Activated naive CD8-positive, alpha-beta T cell treated with anti-CD3 and anti-CD28 coated beads for 36 hours (primary cell): Measurements from ENCODE around the gene ATP11A. TPM values are rescaled to one million over a fixed set of nuclear protein-coding genes. Genes with fewer than 3 reads are reported as not detected.
"Not testable (repeated sequence)": the region's sequence is repeated elsewhere in the genome, so short reads cannot be mapped to it uniquely, and the experiment has no call there.

ENCODE experiments used
- DNase-seq: peaks from one replicate; pipeline ENCODE4 v3.0.0; 2021
- H3K27ac Mint-ChIP-seq: one replicate; pipeline ENCODE4 v1.8.0; 2022; ENCODE audit warnings: mild to moderate bottlenecking, moderate library complexity, mixed read lengths
- H3K27me3 Mint-ChIP-seq: one replicate; pipeline ENCODE4 v1.8.0; 2022; ENCODE audit warnings: mild to moderate bottlenecking, mixed read lengths
- H3K36me3 Mint-ChIP-seq: one replicate; pipeline ENCODE4 v1.8.0; 2021; ENCODE audit warnings: mild to moderate bottlenecking, mixed read lengths
- H3K4me1 Mint-ChIP-seq: one replicate; pipeline ENCODE4 v1.8.0; 2021; ENCODE audit warnings: mixed read lengths
- H3K4me3 Mint-ChIP-seq: one replicate; pipeline ENCODE4 v1.8.0; 2022; ENCODE audit warnings: mild to moderate bottlenecking, moderate library complexity, mixed read lengths
- H3K9me3 Mint-ChIP-seq: one replicate; pipeline ENCODE4 v1.8.0; 2022; ENCODE audit warnings: mixed read lengths
- total RNA-seq, 2 experiments: library from RNA; stranded (reverse); gene quantifications; one replicate each; pipeline ENCODE4 v1.2.3, GENCODE V29; 2021

The ATP11A gene
- total RNA-seq, 2 experiments from 2014 or later = 27.6 to 32.5 TPM

GRCh38 chr13:112777637-112778406, 88.0 kb downstream of the ATP11A start:
- no peak for DNase-seq
- Mint-ChIP-seq H3K9me3 (no peaks in the 10 kb centered on the region), H3K27me3 (no peaks in the 10 kb centered on the region), H3K4me1 (peaks cover 10% of the 10 kb centered on the region), H3K36me3 (no peaks in the 10 kb centered on the region), H3K4me3 (no peak overlapping the region), H3K27ac (no peak overlapping the region)

GRCh38 chr13:112779856-112780604, 90.2 kb downstream of the ATP11A start:
- Mint-ChIP-seq H3K9me3 (no peaks in the 10 kb centered on the region), H3K4me3 (no peak overlapping the region), H3K27me3 (no peaks in the 10 kb centered on the region), H3K4me1 (peaks cover 9% of the 10 kb centered on the region), H3K27ac (no peak overlapping the region), H3K36me3 (peaks cover 5% of the 10 kb centered on the region)
- no peak for DNase-seq

GRCh38 chr13:112781287-112781686, 91.4 kb downstream of the ATP11A start:
- DNase-seq = no peak
- Mint-ChIP-seq H3K27ac (no peak overlapping the region), H3K4me3 (no peak overlapping the region), H3K9me3 (no peaks in the 10 kb centered on the region), H3K36me3 (peaks cover 10% of the 10 kb centered on the region), H3K27me3 (no peaks in the 10 kb centered on the region), H3K4me1 (peaks cover 9% of the 10 kb centered on the region)

- Mint-ChIP-seq H3K4me1 (peaks cover 9% of the 10 kb centered on the region), H3K27ac (no peak overlapping the region), H3K27me3 (no peaks in the 10 kb centered on the region), H3K36me3 (peaks cover 14% of the 10 kb centered on the region), H3K4me3 (no peak overlapping the region), H3K9me3 (no peaks in the 10 kb centered on the region)
- DNase-seq = no peak
Observed at GRCh38 chr13:112781881-112782361, 92.1 kb downstream of the ATP11A start.

- H3K4me3 Mint-ChIP-seq = no peak overlapping the region
- no peaks in the 10 kb centered on the region for H3K27me3 Mint-ChIP-seq
- no peak for DNase-seq
- peaks cover 9% of the 10 kb centered on the region for H3K4me1 Mint-ChIP-seq
- no peaks in the 10 kb centered on the region for H3K9me3 Mint-ChIP-seq
- H3K27ac Mint-ChIP-seq = no peak overlapping the region
- H3K36me3 Mint-ChIP-seq = peaks cover 14% of the 10 kb centered on the region
Observed at GRCh38 chr13:112782429-112783010, 92.7 kb downstream of the ATP11A start.

GRCh38 chr13:112783135-112783977, 93.5 kb downstream of the ATP11A start:
- H3K4me1 Mint-ChIP-seq = peaks cover 9% of the 10 kb centered on the region
- DNase-seq = no peak
- H3K27ac Mint-ChIP-seq = no peak overlapping the region
- no peak overlapping the region for H3K4me3 Mint-ChIP-seq
- H3K36me3 Mint-ChIP-seq = peaks cover 14% of the 10 kb centered on the region
- no peaks in the 10 kb centered on the region for H3K27me3 Mint-ChIP-seq
- no peaks in the 10 kb centered on the region for H3K9me3 Mint-ChIP-seq

- Mint-ChIP-seq H3K4me1 (peaks cover 9% of the 10 kb centered on the region), H3K9me3 (no peaks in the 10 kb centered on the region)
Observed at GRCh38 chr13:112783978-112784371, 94.1 kb downstream of the ATP11A start.

GRCh38 chr13:112784811-112785482, 95.1 kb downstream of the ATP11A start:
- H3K4me3 Mint-ChIP-seq = no peak overlapping the region
- DNase-seq = no peak
- H3K27ac Mint-ChIP-seq = no peak overlapping the region
- peaks cover 22% of the 10 kb centered on the region for H3K36me3 Mint-ChIP-seq
- no peaks in the 10 kb centered on the region for H3K27me3 Mint-ChIP-seq
- H3K9me3 Mint-ChIP-seq = no peaks in the 10 kb centered on the region
- H3K4me1 Mint-ChIP-seq = peaks cover 9% of the 10 kb centered on the region

More at GRCh38 chr13:112783978-112784371, 94.1 kb downstream of the ATP11A start:
- no peak overlapping the region for H3K27ac Mint-ChIP-seq
- H3K4me3 Mint-ChIP-seq = no peak overlapping the region
- H3K36me3 Mint-ChIP-seq = peaks cover 19% of the 10 kb centered on the region
- DNase-seq = no peak
- H3K27me3 Mint-ChIP-seq = no peaks in the 10 kb centered on the region

GRCh38 chr13:112785483-112785856, 95.6 kb downstream of the ATP11A start:
- H3K27me3 Mint-ChIP-seq = no peaks in the 10 kb centered on the region
- no peak for DNase-seq
- no peaks in the 10 kb centered on the region for H3K9me3 Mint-ChIP-seq

GRCh38 chr13:112786810-112787209, 97.0 kb downstream of the ATP11A start:
- H3K4me1 Mint-ChIP-seq = not testable (repeated sequence)

More at GRCh38 chr13:112785483-112785856, 95.6 kb downstream of the ATP11A start:
- Mint-ChIP-seq H3K27ac (no peak overlapping the region), H3K4me3 (no peak overlapping the region), H3K4me1 (peaks cover 5% of the 10 kb centered on the region), H3K36me3 (peaks cover 22% of the 10 kb centered on the region)

GRCh38 chr13:112790735-112791641, 101.2 kb downstream of the ATP11A start:
- H3K9me3 Mint-ChIP-seq = no peaks in the 10 kb centered on the region

More at GRCh38 chr13:112786810-112787209, 97.0 kb downstream of the ATP11A start:
- not testable (repeated sequence) for DNase-seq, H3K9me3 Mint-ChIP-seq, H3K27me3 Mint-ChIP-seq, H3K27ac Mint-ChIP-seq, H3K4me3 Mint-ChIP-seq
- H3K36me3 Mint-ChIP-seq = peaks cover 22% of the 10 kb centered on the region

GRCh38 chr13:112791663-112792440, 102.0 kb downstream of the ATP11A start:
- H3K27me3 Mint-ChIP-seq = no peaks in the 10 kb centered on the region
- H3K27ac Mint-ChIP-seq = no peak overlapping the region
- peaks cover 21% of the 10 kb centered on the region for H3K36me3 Mint-ChIP-seq
- no peak for DNase-seq
- peaks cover 9% of the 10 kb centered on the region for H3K4me1 Mint-ChIP-seq
- no peaks in the 10 kb centered on the region for H3K9me3 Mint-ChIP-seq
- no peak overlapping the region for H3K4me3 Mint-ChIP-seq

More at GRCh38 chr13:112790735-112791641, 101.2 kb downstream of the ATP11A start:
- Mint-ChIP-seq H3K36me3 (peaks cover 17% of the 10 kb centered on the region), H3K4me1 (peaks cover 9% of the 10 kb centered on the region), H3K4me3 (no peak overlapping the region), H3K27ac (no peak overlapping the region), H3K27me3 (no peaks in the 10 kb centered on the region)
- no peak for DNase-seq

GRCh38 chr13:112792511-112792910, 102.7 kb downstream of the ATP11A start:
- no peak overlapping the region for H3K4me3 Mint-ChIP-seq
- peaks cover 9% of the 10 kb centered on the region for H3K4me1 Mint-ChIP-seq
- peaks cover 20% of the 10 kb centered on the region for H3K36me3 Mint-ChIP-seq
- DNase-seq = no peak
- H3K9me3 Mint-ChIP-seq = no peaks in the 10 kb centered on the region
- no peaks in the 10 kb centered on the region for H3K27me3 Mint-ChIP-seq
- H3K27ac Mint-ChIP-seq = no peak overlapping the region
